Duodenal mucosa (tissue), 2 donors: ENCODE data around the gene TDRD1.

Source experiments
- H3K27ac ChIP-seq: one replicate; pipeline ENCODE4 v1.7.0; 2013; ENCODE audit warnings: low read depth, low read length
- H3K27me3 ChIP-seq, 2 donors: one replicate each; pipeline ENCODE4 v1.7.0; 2013; ENCODE audit warnings: low read length in 2 of 2, control low read depth in 1 of 2; ENCODE audit not compliant: insufficient read depth in 2 of 2, control insufficient read depth in 1 of 2
- H3K36me3 ChIP-seq, 2 donors: one replicate each; pipeline ENCODE4 v1.7.0; 2013; ENCODE audit warnings: low read length in 2 of 2, control low read depth in 1 of 2; ENCODE audit not compliant: insufficient read depth in 2 of 2, control insufficient read depth in 1 of 2
- H3K4me1 ChIP-seq, 2 donors: one replicate each; pipeline ENCODE4 v1.7.0; 2013; ENCODE audit warnings: low read length in 2 of 2, control low read depth in 1 of 2; ENCODE audit not compliant: insufficient read depth in 2 of 2, control insufficient read depth in 1 of 2
- H3K4me3 ChIP-seq, 2 donors: one replicate each; pipeline ENCODE4 v1.7.0; 2013; ENCODE audit warnings: low read length in 2 of 2, low read depth in 1 of 2
- H3K9ac ChIP-seq, 2 donors: one replicate each; pipeline ENCODE4 v1.7.0; 2013; ENCODE audit warnings: low read length in 2 of 2, low read depth in 1 of 2
- H3K9me3 ChIP-seq, 2 donors: one replicate each; pipeline ENCODE4 v1.7.0; 2013; ENCODE audit warnings: low read length in 2 of 2, control low read depth in 1 of 2; ENCODE audit not compliant: control insufficient read depth in 1 of 2

TDRD1 gene

GRCh38 chr10:114271779-114272167 is 92.6 kb downstream of the TDRD1 start:
- peaks cover 0 to 11% of the 10 kb centered on the region in 2 donors for H3K4me1 ChIP-seq
- H3K9me3 ChIP-seq = no peaks in the 10 kb centered on the region
- no peak overlapping the region for H3K9ac ChIP-seq
- no peak overlapping the region for H3K4me3 ChIP-seq
- H3K27me3 ChIP-seq = no peaks in the 10 kb centered on the region
- no peak overlapping the region for H3K27ac ChIP-seq
- H3K36me3 ChIP-seq = no peaks in the 10 kb centered on the region

- Histone ChIP-seq H3K4me1 (peaks cover 0 to 11% of the 10 kb centered on the region in 2 donors), H3K9ac (no peak overlapping the region), H3K27me3 (no peaks in the 10 kb centered on the region), H3K4me3 (no peak overlapping the region), H3K36me3 (no peaks in the 10 kb centered on the region), H3K27ac (no peak overlapping the region), H3K9me3 (no peaks in the 10 kb centered on the region)
Measured at GRCh38 chr10:114272696-114273095, 93.5 kb downstream of the TDRD1 start.

- peaks cover 0 to 11% of the 10 kb centered on the region in 2 donors for H3K4me1 ChIP-seq
- H3K4me3 ChIP-seq = no peak overlapping the region
- H3K9ac ChIP-seq = no peak overlapping the region
- H3K27ac ChIP-seq = no peak overlapping the region
- H3K36me3 ChIP-seq = no peaks in the 10 kb centered on the region
- no peaks in the 10 kb centered on the region for H3K9me3 ChIP-seq
- no peaks in the 10 kb centered on the region for H3K27me3 ChIP-seq
Measured at GRCh38 chr10:114273910-114274309, 94.8 kb downstream of the TDRD1 start.

- H3K4me1 ChIP-seq = peaks cover 0 to 11% of the 10 kb centered on the region in 2 donors
- no peaks in the 10 kb centered on the region for H3K9me3 ChIP-seq
- no peak overlapping the region for H3K27ac ChIP-seq
- H3K4me3 ChIP-seq = no peak overlapping the region
- no peaks in the 10 kb centered on the region for H3K27me3 ChIP-seq
- H3K9ac ChIP-seq = no peak overlapping the region
- H3K36me3 ChIP-seq = no peaks in the 10 kb centered on the region
Measured at GRCh38 chr10:114274616-114275453, 95.7 kb downstream of the TDRD1 start.

- H3K36me3 ChIP-seq = no peaks in the 10 kb centered on the region
- no peak overlapping the region for H3K9ac ChIP-seq
- no peaks in the 10 kb centered on the region for H3K27me3 ChIP-seq
- H3K27ac ChIP-seq = no peak overlapping the region
- no peaks in the 10 kb centered on the region for H3K9me3 ChIP-seq
- no peak overlapping the region for H3K4me3 ChIP-seq
- H3K4me1 ChIP-seq = peaks cover 0 to 5% of the 10 kb centered on the region in 2 donors
Measured at GRCh38 chr10:114276066-114276465, 96.9 kb downstream of the TDRD1 start.

GRCh38 chr10:114276671-114277070 is 97.5 kb downstream of the TDRD1 start:
- no peaks in the 10 kb centered on the region for H3K27me3 ChIP-seq
- no peaks in the 10 kb centered on the region for H3K36me3 ChIP-seq
- no peak overlapping the region for H3K4me3 ChIP-seq
- H3K4me1 ChIP-seq = no peaks in the 10 kb centered on the region
- no peak overlapping the region for H3K27ac ChIP-seq
- H3K9me3 ChIP-seq = no peaks in the 10 kb centered on the region
- H3K9ac ChIP-seq = no peak overlapping the region

GRCh38 chr10:114278140-114278883 is 99.2 kb downstream of the TDRD1 start:
- Histone ChIP-seq H3K36me3 (no peaks in the 10 kb centered on the region), H3K27ac (no peak overlapping the region), H3K9me3 (no peaks in the 10 kb centered on the region), H3K27me3 (no peaks in the 10 kb centered on the region), H3K9ac (no peak overlapping the region), H3K4me3 (no peak overlapping the region), H3K4me1 (no peaks in the 10 kb centered on the region)

GRCh38 chr10:114278884-114279191 is 99.7 kb downstream of the TDRD1 start:
- H3K4me3 ChIP-seq = no peak overlapping the region
- no peaks in the 10 kb centered on the region for H3K36me3 ChIP-seq
- no peak overlapping the region for H3K27ac ChIP-seq
- no peaks in the 10 kb centered on the region for H3K9me3 ChIP-seq
- H3K27me3 ChIP-seq = no peaks in the 10 kb centered on the region
- no peak overlapping the region for H3K9ac ChIP-seq
- H3K4me1 ChIP-seq = no peaks in the 10 kb centered on the region

GRCh38 chr10:114279289-114279688 is 100.1 kb downstream of the TDRD1 start:
- H3K27me3 ChIP-seq = no peaks in the 10 kb centered on the region

DNA sequence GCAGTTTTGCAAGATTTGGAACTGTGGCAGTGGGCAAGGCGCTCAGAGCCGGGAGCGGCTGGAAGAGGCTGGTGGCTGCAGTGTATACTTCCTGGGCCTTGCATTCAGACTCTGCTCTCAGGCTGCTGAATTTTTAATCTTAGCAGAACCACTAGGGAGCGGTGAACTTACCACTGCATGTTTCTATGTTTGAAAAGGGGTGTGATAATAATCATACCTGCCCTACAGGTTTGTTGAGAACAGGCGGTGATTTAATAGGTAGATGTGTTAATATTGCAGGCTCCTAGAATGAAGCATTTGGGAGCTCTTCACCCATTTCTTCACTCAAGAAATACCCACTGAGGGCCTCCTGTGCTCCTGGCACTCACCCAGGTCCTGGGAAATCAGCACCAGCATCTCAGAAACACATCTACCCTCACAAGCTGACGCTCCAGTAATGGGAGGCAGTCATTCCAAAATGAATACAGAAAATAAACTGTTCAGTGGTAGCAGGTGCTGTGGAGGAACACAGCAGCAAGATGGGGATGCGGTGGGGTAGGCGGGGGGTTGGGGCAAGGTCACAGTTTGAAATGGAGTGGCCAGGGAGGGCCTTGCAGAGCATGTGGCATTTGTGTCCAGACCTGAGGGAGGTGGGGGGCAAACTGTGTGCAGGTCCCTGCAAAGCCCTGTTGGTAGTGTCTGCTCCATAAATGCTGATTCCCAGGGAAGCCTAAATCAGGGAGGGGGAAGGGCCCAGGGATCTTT is 100.9 kb downstream of the TDRD1 start:
- H3K9me3 ChIP-seq = no peaks in the 10 kb centered on the region
- H3K36me3 ChIP-seq = no peaks in the 10 kb centered on the region
- no peak overlapping the region for H3K27ac ChIP-seq
- H3K4me3 ChIP-seq = no peak overlapping the region
- no peaks in the 10 kb centered on the region for H3K27me3 ChIP-seq
- H3K4me1 ChIP-seq = no peaks in the 10 kb centered on the region
- no peak overlapping the region for H3K9ac ChIP-seq

More at GRCh38 chr10:114279289-114279688, 100.1 kb downstream of the TDRD1 start:
- no peak overlapping the region for H3K27ac ChIP-seq
- H3K9ac ChIP-seq = no peak overlapping the region
- no peaks in the 10 kb centered on the region for H3K4me1 ChIP-seq
- no peaks in the 10 kb centered on the region for H3K9me3 ChIP-seq
- H3K36me3 ChIP-seq = no peaks in the 10 kb centered on the region
- no peak overlapping the region for H3K4me3 ChIP-seq
